RWPE2 (cell line): ENCODE data around the gene AXIN2.

ENCODE experiments used
- ATAC-seq: fragments of 200-7000 bp; cut with Tn5 transposase; 3 replicates; pipeline ENCODE4 v1.9.1; 2021; ENCODE audit warnings: low read depth
- DNase-seq: peaks from one replicate; pipeline ENCODE4 v3.0.0-alpha.2; 2020; ENCODE audit warnings: low spot score
- H3K27ac ChIP-seq: fragments of 450-650 bp; 2 replicates; pipeline ENCODE4 v1.5.1; 2017; ENCODE audit warnings: mild to moderate bottlenecking; ENCODE audit not compliant: poor library complexity, severe bottlenecking
- H3K27me3 ChIP-seq: fragments of 250-450 bp; sonication (Bioruptor Pico); 2 replicates; pipeline ENCODE4 v1.5.1; 2021; ENCODE audit warnings: mild to moderate bottlenecking, moderate library complexity; ENCODE audit not compliant: insufficient read depth, poor library complexity, severe bottlenecking
- H3K36me3 ChIP-seq: fragments of 250-450 bp; sonication (Bioruptor Pico); 2 replicates; pipeline ENCODE4 v1.5.1; 2020; ENCODE audit warnings: low read depth, mild to moderate bottlenecking, moderate library complexity
- H3K4me1 ChIP-seq: fragments of 250-450 bp; sonication (Bioruptor Pico); 2 replicates; pipeline ENCODE4 v1.5.1; 2021; ENCODE audit warnings: mild to moderate bottlenecking, moderate library complexity; ENCODE audit not compliant: insufficient read depth, poor library complexity, severe bottlenecking
- H3K4me3 ChIP-seq: fragments of 250-450 bp; sonication (Bioruptor Pico); 2 replicates; pipeline ENCODE4 v1.5.1; 2021; ENCODE audit warnings: mild to moderate bottlenecking, moderate library complexity; ENCODE audit not compliant: severe bottlenecking
- H3K9me3 ChIP-seq: fragments of 250-450 bp; sonication (Bioruptor Pico); 2 replicates; pipeline ENCODE4 v1.5.1; 2021; ENCODE audit warnings: mild to moderate bottlenecking, moderate library complexity; ENCODE audit not compliant: severe bottlenecking
- CTCF ChIP-seq: fragments of 450-650 bp; IDR thresholded peaks from one replicate; pipeline ENCODE4 v1.5.1; 2017; ENCODE audit warnings: mild to moderate bottlenecking, moderate library complexity; ENCODE audit not compliant: poor library complexity, severe bottlenecking

The AXIN2 gene

GRCh38 chr17:65531256-65532100 lies 30.0 kb downstream of the AXIN2 start:
- ATAC-seq (no peak), DNase-seq (peak; percentile 29)
- H3K27me3 ChIP-seq: no peaks in the 10 kb centered on the region
- H3K4me3 ChIP-seq: no peak overlapping the region
- no peak overlapping the region for H3K27ac ChIP-seq
- H3K36me3 ChIP-seq: no peaks in the 10 kb centered on the region
- no peaks in the 10 kb centered on the region for H3K4me1 ChIP-seq
- TF ChIP-seq CTCF: no peak
- H3K9me3 ChIP-seq: no peaks in the 10 kb centered on the region

DNA sequence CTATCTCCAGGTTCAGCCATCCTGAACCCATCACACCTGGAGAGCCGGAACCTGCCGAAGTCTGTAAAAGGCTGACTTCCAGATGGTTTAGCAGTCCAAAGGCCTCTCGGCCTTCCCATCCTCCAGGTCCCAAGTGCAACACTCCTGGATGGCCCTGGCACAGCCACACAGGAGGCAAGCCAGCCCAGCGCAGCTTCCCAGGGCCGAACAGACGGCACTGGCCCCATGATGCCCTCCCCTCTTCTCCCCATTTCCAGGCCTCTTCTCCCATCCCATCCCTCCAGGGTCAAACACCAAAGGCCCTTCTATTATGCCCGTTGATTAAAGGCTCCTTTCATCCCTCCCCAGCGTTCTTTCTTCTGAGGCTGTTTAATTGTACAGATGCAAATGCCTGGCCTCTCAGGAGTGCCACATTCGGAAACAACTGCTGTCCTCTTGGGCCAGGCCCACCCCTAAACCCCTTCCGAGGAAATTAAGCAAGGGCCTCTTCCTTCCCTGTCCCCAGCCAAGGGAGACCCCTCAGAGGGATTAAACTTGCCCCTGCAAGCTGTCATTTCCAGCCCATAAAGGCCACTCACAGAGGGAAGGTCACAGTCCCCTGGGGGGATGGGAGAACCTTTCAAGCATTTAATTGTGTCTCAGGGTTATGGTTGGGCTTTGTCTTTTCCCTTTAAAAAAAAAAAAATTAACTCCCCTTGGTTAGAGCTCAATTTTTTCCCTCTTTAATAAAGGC lies 30.8 kb downstream of the AXIN2 start:
- Histone ChIP-seq H3K36me3 (no peaks in the 10 kb centered on the region), H3K27ac (no peak overlapping the region), H3K4me1 (no peaks in the 10 kb centered on the region), H3K4me3 (no peak overlapping the region), H3K9me3 (no peaks in the 10 kb centered on the region), H3K27me3 (no peaks in the 10 kb centered on the region)
- ATAC-seq: no peak
- DNase-seq: peak; percentile 38
- no peak for TF ChIP-seq CTCF

DNA sequence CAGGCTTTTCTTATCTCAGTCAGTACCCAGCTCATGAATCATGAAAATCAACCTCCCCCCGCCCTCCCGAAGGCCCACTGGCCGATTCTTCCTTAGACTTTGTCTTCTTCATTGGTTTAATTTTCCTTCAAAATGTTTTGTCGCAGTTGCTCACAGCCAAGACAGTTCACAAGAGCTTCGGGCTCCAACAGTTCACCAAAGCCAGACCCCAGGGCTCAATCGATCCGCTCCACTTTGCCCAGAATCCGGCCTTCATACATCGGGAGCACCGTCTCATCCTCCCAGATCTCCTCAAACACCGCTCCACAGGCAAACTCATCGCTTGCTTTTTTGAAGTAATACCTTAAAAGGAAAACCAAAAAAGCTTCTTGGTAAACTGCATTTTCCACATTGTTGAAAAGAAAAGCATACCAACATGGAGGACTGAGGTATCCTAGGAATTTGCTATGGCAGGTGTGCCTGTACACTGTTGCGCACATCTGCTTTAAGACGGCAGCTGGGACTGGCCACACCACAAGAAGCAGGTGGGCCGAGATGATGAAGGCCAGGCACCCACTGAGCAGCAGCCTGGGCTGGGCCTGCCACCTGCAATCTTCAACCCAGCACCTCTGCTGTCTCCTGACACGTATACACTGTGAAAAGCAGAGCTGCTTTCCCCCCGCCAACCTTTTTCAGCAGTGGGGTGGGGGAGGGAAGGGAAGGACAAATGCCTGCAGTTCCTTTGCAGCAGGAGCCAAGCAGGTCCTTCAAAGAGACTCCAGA lies 31.5 kb downstream of the AXIN2 start:
- Histone ChIP-seq H3K9me3 (no peaks in the 10 kb centered on the region), H3K4me3 (no peak overlapping the region), H3K36me3 (no peaks in the 10 kb centered on the region), H3K4me1 (no peaks in the 10 kb centered on the region), H3K27me3 (no peaks in the 10 kb centered on the region), H3K27ac (no peak overlapping the region)
- TF ChIP-seq CTCF: no peak
- DNase-seq: peak; percentile 17
- no peak for ATAC-seq

GRCh38 chr17:65529040-65529633 lies 32.3 kb downstream of the AXIN2 start:
- Histone ChIP-seq H3K27ac (no peak overlapping the region), H3K4me3 (no peak overlapping the region), H3K9me3 (no peaks in the 10 kb centered on the region), H3K36me3 (no peaks in the 10 kb centered on the region), H3K27me3 (no peaks in the 10 kb centered on the region), H3K4me1 (no peaks in the 10 kb centered on the region)
- ATAC-seq: no peak
- peak; percentile 25 for DNase-seq
- no peak for TF ChIP-seq CTCF
